Activated CD4-positive, alpha-beta T cell treated with anti-CD3 and anti-CD28 coated beads for 36 hours (primary cell): ENCODE results near the gene FUT8. TPM values are rescaled to one million over a fixed set of nuclear protein-coding genes. Genes with fewer than 3 reads are reported as not detected.
"Not testable (repeated sequence)": the region's sequence is repeated elsewhere in the genome, so short reads cannot be mapped to it uniquely, and the experiment has no call there.

Experiments used
- ATAC-seq: fragments of 200-7000 bp; cut with Tn5 transposase; one replicate; pipeline ENCODE4 v1.10.0; 2021; ENCODE audit warnings: mild to moderate bottlenecking, moderate library complexity
- CTCF ChIA-PET: fragments of 350-600 bp; sonication (Branson Sonifier 250); formaldehyde crosslinking; loops from one replicate; lab custom pipeline; 2021; ENCODE audit warnings: antibody characterized with exemption; lab: Charles Lee
- POLR2A ChIA-PET: fragments of 350-600 bp; sonication (Branson Sonifier 250); formaldehyde crosslinking; loops from one replicate; lab custom pipeline; 2021; ENCODE audit warnings: antibody characterized with exemption, inconsistent platforms; lab: Charles Lee
- DNase-seq: peaks from one replicate; pipeline ENCODE4 v3.0.0-alpha.2; 2020
- H3K27ac Mint-ChIP-seq: one replicate; pipeline ENCODE4 v1.8.0; 2021; ENCODE audit warnings: mixed read lengths
- H3K27me3 Mint-ChIP-seq: one replicate; pipeline ENCODE4 v1.8.0; 2021; ENCODE audit warnings: mixed read lengths
- H3K36me3 Mint-ChIP-seq: one replicate; pipeline ENCODE4 v1.8.0; 2021; ENCODE audit warnings: low read depth, mixed read lengths
- H3K4me1 Mint-ChIP-seq: one replicate; pipeline ENCODE4 v1.8.0; 2021; ENCODE audit warnings: mixed read lengths
- H3K4me3 Mint-ChIP-seq: one replicate; pipeline ENCODE4 v1.8.0; 2021; ENCODE audit warnings: mild to moderate bottlenecking, moderate library complexity, mixed read lengths
- H3K9me3 Mint-ChIP-seq: one replicate; pipeline ENCODE4 v1.8.0; 2021; ENCODE audit warnings: low read depth, mixed read lengths
- intact Hi-C, 2 experiments: fragments of 100-400 bp; cut with DNase I in 1 of 2; cut with micrococcal nuclease in 1 of 2; formaldehyde crosslinking; loops; one replicate each; pipeline versions ENCODE4 v1.14.2 to v1.15.1; 2022 to 2024; cut with DNase I, micrococcal nuclease
- total RNA-seq, 2 experiments: library from RNA; stranded (reverse); gene quantifications; one replicate each; pipeline ENCODE4 v1.2.3, GENCODE V29; 2021

Gene FUT8
- total RNA-seq, 2 experiments from 2014 or later, result 44.2 to 50.0 TPM

GRCh38 chr14:65658202-65658601 is 245.7 kb downstream of the FUT8 start:
- Mint-ChIP-seq H3K36me3 (peaks cover 11% of the 10 kb centered on the region), H3K4me1 (no peaks in the 10 kb centered on the region), H3K9me3 (peaks cover 4% of the 10 kb centered on the region), H3K4me3 (no peak overlapping the region), H3K27ac (no peak overlapping the region), H3K27me3 (no peaks in the 10 kb centered on the region)
- intact Hi-C loops, result no loop called here
- DNase-seq, result no peak
- POLR2A ChIA-PET, result no interaction called here
- CTCF ChIA-PET, result interaction anchor here (1.2 kb wide), 1 partner anchor 39 kb away, joined by 4 read pairs; no protein-coding TSS in a partner anchor
- ATAC-seq, result no peak

GRCh38 chr14:65661865-65662264 is 249.3 kb downstream of the FUT8 start:
- CTCF ChIA-PET, result interaction anchor here (0.8 to 1.3 kb wide), 3 partner anchors 27 to 246 kb away, joined by 3 to 7 read pairs (median 3); no protein-coding TSS in a partner anchor
- Mint-ChIP-seq H3K4me3 (no peak overlapping the region), H3K4me1 (peaks cover 4% of the 10 kb centered on the region), H3K27ac (no peak overlapping the region), H3K27me3 (no peaks in the 10 kb centered on the region), H3K36me3 (peaks cover 3% of the 10 kb centered on the region), H3K9me3 (no peaks in the 10 kb centered on the region)
- POLR2A ChIA-PET, result no interaction called here
- DNase-seq (no peak), ATAC-seq (no peak)
- intact Hi-C loops, result loop anchor here in 1 of 2 experiments (10.0 kb wide), 1 partner anchor 947 kb away; no protein-coding TSS in a partner anchor

DNA sequence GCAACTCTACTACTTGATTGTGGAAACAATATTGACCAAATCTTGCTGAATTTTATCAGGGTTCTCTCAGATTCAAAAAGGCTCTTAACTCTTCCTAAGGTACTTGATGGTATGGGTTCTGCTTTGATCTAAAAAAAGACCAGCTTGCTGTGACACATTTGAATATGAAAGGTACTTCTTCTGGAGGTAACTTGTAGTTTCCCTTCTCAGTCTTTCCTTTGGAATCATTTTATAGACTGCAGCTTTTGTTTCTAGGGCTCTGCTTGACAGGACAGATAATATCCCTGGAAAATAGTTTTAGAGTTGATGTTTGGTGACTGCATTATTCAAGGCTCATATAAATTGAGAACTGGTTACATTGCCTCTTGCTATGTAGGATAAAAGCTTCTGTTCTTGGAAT is 251.9 kb downstream of the FUT8 start:
- intact Hi-C loops, result loop anchor here in 1 of 2 experiments (10.0 kb wide), 1 partner anchor 950 kb away; no protein-coding TSS in a partner anchor
- CTCF ChIA-PET, result interaction anchor here (1.0 to 1.6 kb wide), 4 partner anchors 18 to 249 kb away, joined by 3 to 5 read pairs (median 4); no protein-coding TSS in a partner anchor
- no peak for ATAC-seq

DNA sequence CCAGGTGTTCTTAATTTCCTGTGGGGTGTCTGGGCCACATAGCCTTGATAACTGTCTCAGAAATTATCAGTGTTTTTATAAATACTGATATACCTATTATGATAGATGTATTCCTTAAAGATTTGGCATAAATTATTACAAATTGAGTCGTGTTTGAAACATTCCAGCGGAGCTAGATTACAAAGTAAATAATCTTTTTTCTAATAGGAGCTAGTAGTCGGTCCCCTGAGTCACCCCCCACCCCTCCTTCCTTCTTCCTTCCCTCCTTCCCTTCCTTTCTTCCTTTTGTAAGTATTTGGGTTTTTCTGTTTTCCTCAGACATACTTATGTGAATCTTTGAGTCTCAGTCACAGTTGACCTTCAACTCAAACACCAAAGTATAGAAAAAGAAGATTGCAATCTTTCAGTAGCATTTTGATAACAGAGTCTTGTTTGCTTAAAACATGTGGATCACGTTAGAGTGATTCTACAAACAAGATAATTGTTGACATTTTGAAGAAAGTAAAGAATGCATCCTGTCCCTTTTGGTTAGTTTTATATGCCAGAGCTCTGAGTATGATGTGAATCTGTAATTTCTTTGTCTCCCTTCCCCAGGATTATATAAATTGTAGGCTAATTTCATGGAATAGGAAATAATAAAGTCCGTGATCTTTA is 264.0 kb downstream of the FUT8 start:
- POLR2A ChIA-PET, result no interaction called here
- DNase-seq (no peak), ATAC-seq (no peak)
- Mint-ChIP-seq H3K36me3 (peaks cover 3% of the 10 kb centered on the region), H3K27me3 (no peaks in the 10 kb centered on the region), H3K9me3 (no peaks in the 10 kb centered on the region), H3K27ac (no peak overlapping the region), H3K4me1 (no peaks in the 10 kb centered on the region), H3K4me3 (no peak overlapping the region)
- intact Hi-C loops, result no loop called here
- CTCF ChIA-PET, result no interaction called here

More for the DNA sequence above, 251.9 kb downstream of the FUT8 start:
- peaks cover 4% of the 10 kb centered on the region for H3K4me1 Mint-ChIP-seq
- H3K36me3 Mint-ChIP-seq, result peaks cover 3% of the 10 kb centered on the region
- POLR2A ChIA-PET, result no interaction called here
- H3K27ac Mint-ChIP-seq, result no peak overlapping the region
- H3K27me3 Mint-ChIP-seq, result no peaks in the 10 kb centered on the region
- no peak overlapping the region for H3K4me3 Mint-ChIP-seq
- DNase-seq, result no peak
- H3K9me3 Mint-ChIP-seq, result no peaks in the 10 kb centered on the region

DNA sequence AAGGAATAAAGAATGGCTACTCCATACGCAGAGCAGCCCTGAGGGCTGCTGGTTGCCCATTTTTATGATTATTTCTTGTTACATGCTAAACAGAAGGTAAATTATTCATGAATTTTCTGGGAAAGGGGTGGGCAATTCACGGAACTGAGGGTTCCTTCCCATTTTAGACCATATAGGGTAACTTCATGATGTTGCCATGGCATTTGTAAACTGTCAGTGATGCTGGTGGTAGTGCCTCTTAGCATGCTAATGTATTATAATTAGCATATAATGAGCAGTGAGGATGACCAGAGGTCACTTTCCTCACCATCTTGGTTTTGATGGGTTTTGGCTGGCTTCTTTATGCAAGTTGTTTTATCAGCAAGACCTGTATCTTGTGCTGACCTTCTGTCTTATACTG is 273.0 kb downstream of the FUT8 start:
- Mint-ChIP-seq H3K27ac (no peak overlapping the region), H3K27me3 (no peaks in the 10 kb centered on the region), H3K36me3 (peaks cover 19% of the 10 kb centered on the region), H3K4me3 (no peak overlapping the region), H3K9me3 (peaks cover 5% of the 10 kb centered on the region), H3K4me1 (peaks cover 5% of the 10 kb centered on the region)
- CTCF ChIA-PET, result interaction anchor here (1.3 to 1.4 kb wide), 2 partner anchors 10 to 18 kb away, joined by 3 read pairs; no protein-coding TSS in a partner anchor
- POLR2A ChIA-PET, result no interaction called here
- intact Hi-C loops, result no loop called here
- ATAC-seq (no peak), DNase-seq (no peak)

DNA sequence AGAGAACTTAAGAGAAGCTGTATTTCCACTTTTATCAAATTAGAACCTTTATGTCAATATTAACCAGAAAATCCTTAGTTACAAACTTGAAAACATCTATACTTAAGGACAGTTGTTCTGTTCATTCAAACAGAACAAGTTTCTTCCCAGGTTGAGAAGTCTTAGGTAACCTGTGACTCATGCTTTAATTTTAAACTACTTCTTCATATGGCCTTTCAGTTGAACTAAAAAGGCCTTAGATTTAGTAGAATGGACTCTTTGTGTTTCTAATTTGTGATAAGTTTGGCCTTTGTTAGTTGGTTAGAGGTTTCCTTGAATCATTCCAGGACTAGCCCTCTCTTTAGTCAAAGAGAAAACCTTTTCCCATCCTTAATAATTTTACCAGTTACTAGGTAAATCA is 274.2 kb downstream of the FUT8 start:
- Mint-ChIP-seq H3K4me3 (no peak overlapping the region), H3K4me1 (peaks cover 5% of the 10 kb centered on the region), H3K27me3 (no peaks in the 10 kb centered on the region), H3K36me3 (peaks cover 20% of the 10 kb centered on the region), H3K9me3 (peaks cover 5% of the 10 kb centered on the region), H3K27ac (no peak overlapping the region)
- intact Hi-C loops, result no loop called here
- CTCF ChIA-PET, result no interaction called here
- POLR2A ChIA-PET, result no interaction called here
- ATAC-seq (no peak), DNase-seq (no peak)

GRCh38 chr14:65689070-65689469 is 276.5 kb downstream of the FUT8 start:
- ChIA-PET CTCF (no interaction called here), POLR2A (no interaction called here)
- intact Hi-C loops, result no loop called here
- H3K27ac Mint-ChIP-seq, result no peak overlapping the region
- H3K36me3 Mint-ChIP-seq, result peaks cover 23% of the 10 kb centered on the region
- no peak overlapping the region for H3K4me3 Mint-ChIP-seq
- no peak for DNase-seq
- peaks cover 5% of the 10 kb centered on the region for H3K4me1 Mint-ChIP-seq
- no peak for ATAC-seq
- no peaks in the 10 kb centered on the region for H3K27me3 Mint-ChIP-seq
- peaks cover 7% of the 10 kb centered on the region for H3K9me3 Mint-ChIP-seq

DNA sequence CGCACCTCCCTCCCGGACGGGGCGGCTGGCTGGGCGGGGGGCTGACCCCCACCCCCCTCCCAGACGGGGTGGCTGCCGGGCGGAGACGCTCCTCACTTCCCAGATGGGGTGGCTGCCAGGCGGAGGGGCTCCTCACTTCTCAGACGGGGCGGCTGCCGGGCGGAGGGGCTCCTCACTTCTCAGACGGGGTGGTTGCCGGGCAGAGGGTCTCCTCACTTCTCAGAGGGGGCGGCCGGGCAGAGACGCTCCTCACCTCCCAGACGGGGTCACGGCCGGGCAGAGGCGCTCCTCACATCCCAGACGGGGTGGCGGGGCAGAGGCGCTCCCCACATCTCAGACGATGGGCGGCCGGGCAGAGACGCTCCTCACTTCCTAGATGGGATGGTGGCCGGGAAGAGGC is 280.0 kb downstream of the FUT8 start:
- H3K4me1 Mint-ChIP-seq, H3K27ac Mint-ChIP-seq, H3K27me3 Mint-ChIP-seq: not testable (repeated sequence)

DNA sequence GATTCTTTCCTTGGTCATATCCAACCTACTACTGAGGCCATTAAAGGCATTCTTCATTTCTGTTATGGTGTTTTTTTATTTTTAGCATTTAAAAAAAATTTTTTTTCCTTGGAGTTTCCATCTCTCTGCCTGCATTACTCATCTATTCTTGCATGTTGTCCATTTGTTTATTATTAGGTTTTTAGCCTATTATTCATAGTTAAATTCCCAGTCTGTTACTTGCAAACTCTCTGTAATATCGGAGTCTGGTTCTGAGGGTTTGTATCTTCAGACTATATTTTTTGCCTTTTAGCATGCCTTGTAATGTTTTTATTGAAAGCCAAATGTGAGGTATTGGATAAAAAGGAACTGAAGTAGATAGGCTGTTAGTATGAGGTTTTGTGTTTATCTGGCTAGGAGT is 284.3 kb downstream of the FUT8 start:
- ATAC-seq, result no peak
- ChIA-PET POLR2A (no interaction called here), CTCF (interaction anchor here (1.0 to 1.2 kb wide), 2 partner anchors 35 to 38 kb away, joined by 4 read pairs; no protein-coding TSS in a partner anchor)
- no peak overlapping the region for H3K4me3 Mint-ChIP-seq
- no peaks in the 10 kb centered on the region for H3K27me3 Mint-ChIP-seq
- intact Hi-C loops, result no loop called here
- no peak overlapping the region for H3K27ac Mint-ChIP-seq
- peaks cover 7% of the 10 kb centered on the region for H3K4me1 Mint-ChIP-seq
- H3K9me3 Mint-ChIP-seq, result peaks cover 3% of the 10 kb centered on the region
- H3K36me3 Mint-ChIP-seq, result peaks cover 8% of the 10 kb centered on the region
- no peak for DNase-seq

More for the DNA sequence above, 280.0 kb downstream of the FUT8 start:
- ATAC-seq, H3K9me3 Mint-ChIP-seq, CTCF ChIA-PET, POLR2A ChIA-PET, H3K4me3 Mint-ChIP-seq, DNase-seq, intact Hi-C loops: not testable (repeated sequence)
- H3K36me3 Mint-ChIP-seq, result peaks cover 22% of the 10 kb centered on the region

- H3K27ac Mint-ChIP-seq, result no peak overlapping the region
- DNase-seq (no peak), ATAC-seq (no peak)
- no peaks in the 10 kb centered on the region for H3K27me3 Mint-ChIP-seq
- peaks cover 9% of the 10 kb centered on the region for H3K9me3 Mint-ChIP-seq
- H3K4me3 Mint-ChIP-seq, result no peak overlapping the region
- POLR2A ChIA-PET, result no interaction called here
- CTCF ChIA-PET, result interaction anchor here (1.1 to 2.0 kb wide), 5 partner anchors 8 to 246 kb away, joined by 3 to 6 read pairs (median 3); no protein-coding TSS in a partner anchor
- peaks cover 23% of the 10 kb centered on the region for H3K36me3 Mint-ChIP-seq
- intact Hi-C loops, result loop anchor here (5.0 to 10.0 kb wide), 3 partner anchors 251 to 499 kb away; no protein-coding TSS in a partner anchor
- H3K4me1 Mint-ChIP-seq, result peaks cover 14% of the 10 kb centered on the region
Observed at GRCh38 chr14:65703521-65703920, 291.0 kb downstream of the FUT8 start.

GRCh38 chr14:65703996-65704395 is 291.5 kb downstream of the FUT8 start:
- Mint-ChIP-seq H3K36me3 (peaks cover 23% of the 10 kb centered on the region), H3K9me3 (peaks cover 11% of the 10 kb centered on the region), H3K4me3 (no peak overlapping the region), H3K4me1 (peaks cover 17% of the 10 kb centered on the region), H3K27ac (no peak overlapping the region), H3K27me3 (no peaks in the 10 kb centered on the region)
- ChIA-PET CTCF (interaction anchor here (0.5 to 2.0 kb wide), 5 partner anchors 24 to 293 kb away, joined by 3 to 6 read pairs (median 3); no protein-coding TSS in a partner anchor), POLR2A (no interaction called here)
- no peak for ATAC-seq
- no peak for DNase-seq
- intact Hi-C loops, result loop anchor here (2.0 to 10.0 kb wide), 5 partner anchors 101 to 499 kb away; no protein-coding TSS in a partner anchor
